Osteocyte (in vitro differentiated cells): ENCODE measurements around the gene KIRREL3. TPM values are rescaled to one million over a fixed set of nuclear protein-coding genes. Genes with fewer than 3 reads are reported as not detected.

Experiments
- DNase-seq: peaks from one replicate; pipeline ENCODE4 v3.0.0; 2021; ENCODE audit warnings: mixed read lengths; ENCODE audit not compliant: unreplicated experiment; ENCODE audit errors: extremely low spot score
- H3K27ac Mint-ChIP-seq: one replicate; pipeline ENCODE4 v1.8.0; 2021; ENCODE audit warnings: mild to moderate bottlenecking, mixed read lengths; ENCODE audit not compliant: unreplicated experiment
- H3K27me3 Mint-ChIP-seq: one replicate; pipeline ENCODE4 v1.8.0; 2021; ENCODE audit warnings: mixed read lengths; ENCODE audit not compliant: unreplicated experiment
- H3K36me3 Mint-ChIP-seq: one replicate; pipeline ENCODE4 v1.8.0; 2021; ENCODE audit warnings: mixed read lengths; ENCODE audit not compliant: unreplicated experiment
- H3K4me1 Mint-ChIP-seq: one replicate; pipeline ENCODE4 v1.8.0; 2021; ENCODE audit warnings: mixed read lengths; ENCODE audit not compliant: unreplicated experiment
- H3K4me3 Mint-ChIP-seq: one replicate; pipeline ENCODE4 v1.8.0; 2021; ENCODE audit warnings: mild to moderate bottlenecking, moderate library complexity, mixed read lengths; ENCODE audit not compliant: unreplicated experiment
- H3K9me3 Mint-ChIP-seq: one replicate; pipeline ENCODE4 v1.8.0; 2021; ENCODE audit warnings: mixed read lengths; ENCODE audit not compliant: unreplicated experiment
- total RNA-seq: library from RNA; stranded (reverse); gene quantifications from 2 replicates; pipeline ENCODE4 v1.2.1, GENCODE V29; 2021
- TF ChIP-seq, protein P1 (sequence below): fragments of 200-600 bp; sonication (generic); IDR thresholded peaks from 2 replicates; pipeline ENCODE4 v1.5.0; 2021; ENCODE audit warnings: antibody characterized with exemption, mild to moderate bottlenecking, moderate library complexity

KIRREL3 gene
- total RNA-seq, 1 donor from 2014 or later, result 1.2 TPM

DNA sequence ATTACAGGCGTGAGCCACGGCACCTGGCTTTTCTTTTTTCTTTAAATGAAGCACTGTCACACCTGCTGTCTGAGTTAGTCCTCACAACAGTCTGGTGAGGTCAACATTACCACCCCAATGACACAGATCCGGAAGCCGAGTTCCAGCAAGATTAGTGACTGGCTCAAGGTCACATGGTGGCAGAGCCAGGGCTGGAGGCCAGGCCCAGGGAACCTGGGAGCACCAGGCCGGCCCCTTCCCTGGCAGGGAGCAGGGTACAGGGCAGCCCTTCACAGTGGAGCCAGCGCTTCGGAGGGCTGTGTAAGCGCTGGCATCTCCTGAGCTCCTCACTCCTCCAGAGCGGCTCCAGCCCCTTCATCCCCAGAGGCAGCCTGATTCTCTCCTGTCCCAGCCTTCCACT lies 526.4 kb downstream of the KIRREL3 start:
- Mint-ChIP-seq H3K36me3 (no peaks in the 10 kb centered on the region), H3K27me3 (no peaks in the 10 kb centered on the region), H3K27ac (peak overlapping the region; percentile 23), H3K9me3 (no peaks in the 10 kb centered on the region), H3K4me3 (no peak overlapping the region), H3K4me1 (peaks cover 13% of the 10 kb centered on the region)
- DNase-seq, result no peak
- TF ChIP-seq, protein P1, sequence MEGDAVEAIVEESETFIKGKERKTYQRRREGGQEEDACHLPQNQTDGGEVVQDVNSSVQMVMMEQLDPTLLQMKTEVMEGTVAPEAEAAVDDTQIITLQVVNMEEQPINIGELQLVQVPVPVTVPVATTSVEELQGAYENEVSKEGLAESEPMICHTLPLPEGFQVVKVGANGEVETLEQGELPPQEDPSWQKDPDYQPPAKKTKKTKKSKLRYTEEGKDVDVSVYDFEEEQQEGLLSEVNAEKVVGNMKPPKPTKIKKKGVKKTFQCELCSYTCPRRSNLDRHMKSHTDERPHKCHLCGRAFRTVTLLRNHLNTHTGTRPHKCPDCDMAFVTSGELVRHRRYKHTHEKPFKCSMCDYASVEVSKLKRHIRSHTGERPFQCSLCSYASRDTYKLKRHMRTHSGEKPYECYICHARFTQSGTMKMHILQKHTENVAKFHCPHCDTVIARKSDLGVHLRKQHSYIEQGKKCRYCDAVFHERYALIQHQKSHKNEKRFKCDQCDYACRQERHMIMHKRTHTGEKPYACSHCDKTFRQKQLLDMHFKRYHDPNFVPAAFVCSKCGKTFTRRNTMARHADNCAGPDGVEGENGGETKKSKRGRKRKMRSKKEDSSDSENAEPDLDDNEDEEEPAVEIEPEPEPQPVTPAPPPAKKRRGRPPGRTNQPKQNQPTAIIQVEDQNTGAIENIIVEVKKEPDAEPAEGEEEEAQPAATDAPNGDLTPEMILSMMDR, result no peak

DNA sequence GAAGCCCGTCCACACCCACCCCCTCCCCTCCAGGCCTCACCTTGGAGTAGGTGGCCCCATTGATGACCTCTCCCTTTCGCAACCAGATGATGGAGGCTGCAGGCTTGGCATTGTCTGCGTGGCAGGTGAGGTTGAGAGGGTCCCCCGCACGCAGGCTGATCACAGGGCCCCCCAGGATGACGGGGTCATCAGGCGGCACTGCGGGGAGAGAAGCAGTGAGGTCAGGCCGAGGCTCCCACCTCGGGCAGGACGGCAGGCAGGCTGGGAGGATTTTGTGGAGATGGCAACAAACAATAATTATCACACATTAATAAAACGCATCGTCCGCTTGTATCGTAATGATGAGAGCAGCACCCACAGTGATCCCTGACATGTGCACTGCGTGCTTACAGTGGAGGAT lies 527.3 kb downstream of the KIRREL3 start:
- no peak for DNase-seq
- TF ChIP-seq, protein P1, result no peak
- no peaks in the 10 kb centered on the region for H3K9me3 Mint-ChIP-seq
- no peak overlapping the region for H3K27ac Mint-ChIP-seq
- H3K4me1 Mint-ChIP-seq, result peaks cover 15% of the 10 kb centered on the region
- H3K27me3 Mint-ChIP-seq, result no peaks in the 10 kb centered on the region
- H3K4me3 Mint-ChIP-seq, result no peak overlapping the region
- H3K36me3 Mint-ChIP-seq, result no peaks in the 10 kb centered on the region

DNA sequence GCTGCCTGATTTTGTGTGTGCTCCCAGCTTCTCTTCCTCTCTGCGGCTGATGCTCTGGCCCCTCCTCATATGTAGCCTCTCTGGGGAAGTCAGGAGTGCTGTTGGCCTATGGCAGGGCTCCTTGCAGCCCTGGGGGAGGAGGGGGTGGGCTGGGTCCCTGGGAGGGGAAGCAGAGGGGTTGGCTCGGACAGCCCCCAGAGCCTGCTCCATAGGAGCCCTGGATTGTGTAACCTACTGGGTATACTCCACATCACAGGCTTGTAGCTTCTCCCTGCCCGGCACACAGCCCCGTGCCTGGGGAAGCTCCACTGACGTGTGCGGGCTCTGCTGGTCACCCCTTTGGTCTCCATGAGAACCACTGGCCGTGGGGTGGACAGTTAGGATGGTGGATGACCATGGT lies 531.3 kb downstream of the KIRREL3 start:
- Mint-ChIP-seq H3K4me3 (no peak overlapping the region), H3K4me1 (peaks cover 20% of the 10 kb centered on the region), H3K27ac (no peak overlapping the region), H3K36me3 (no peaks in the 10 kb centered on the region), H3K27me3 (no peaks in the 10 kb centered on the region), H3K9me3 (no peaks in the 10 kb centered on the region)
- DNase-seq, result no peak
- TF ChIP-seq, protein P1, result no peak

DNA sequence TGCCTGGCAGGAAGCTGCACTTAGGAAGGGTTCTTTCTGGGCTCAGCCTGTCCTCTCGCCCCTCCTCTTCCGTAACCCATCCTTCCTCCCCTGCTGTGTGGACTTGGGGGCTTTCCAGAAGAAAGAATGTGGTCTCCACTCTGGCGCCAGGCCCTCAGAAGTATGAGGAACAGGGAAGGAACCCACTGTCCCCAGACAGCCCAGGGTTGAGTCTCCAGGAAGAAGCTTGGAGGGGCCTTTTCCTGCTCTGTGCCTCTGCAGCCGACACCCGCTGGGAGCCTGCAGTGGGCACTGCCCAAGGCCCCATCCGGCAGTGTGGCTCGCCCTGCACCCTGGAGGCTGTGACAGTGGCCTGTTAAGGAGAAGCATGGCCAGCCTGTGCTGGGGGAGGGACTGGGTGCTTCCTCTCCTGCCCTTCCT lies 532.5 kb downstream of the KIRREL3 start:
- Mint-ChIP-seq H3K4me3 (no peak overlapping the region), H3K36me3 (no peaks in the 10 kb centered on the region), H3K27ac (peak overlapping the region; percentile 3), H3K27me3 (no peaks in the 10 kb centered on the region), H3K9me3 (no peaks in the 10 kb centered on the region), H3K4me1 (peaks cover 18% of the 10 kb centered on the region)
- TF ChIP-seq, protein P1, result no peak
- no peak for DNase-seq

DNA sequence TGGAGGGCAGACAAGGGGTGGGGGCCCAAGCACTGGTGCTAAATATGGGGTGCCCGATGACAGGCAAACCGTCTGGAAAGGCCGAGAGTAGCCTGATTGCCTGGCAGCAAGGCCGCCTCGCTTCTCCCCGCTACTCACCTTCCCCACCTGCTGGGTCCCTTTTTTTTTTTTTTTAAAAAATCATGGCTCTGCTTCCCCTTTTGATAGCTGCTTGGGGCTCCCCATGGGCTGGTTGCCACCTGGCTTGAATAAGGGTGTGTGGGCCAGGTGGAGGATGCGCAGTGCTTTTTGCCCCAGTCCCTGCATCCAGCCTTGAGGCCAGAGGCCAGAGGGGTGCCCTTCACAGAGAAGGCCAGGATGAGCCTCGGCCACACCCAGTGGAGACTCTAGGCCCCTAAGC lies 533.1 kb downstream of the KIRREL3 start:
- no peak for DNase-seq
- Mint-ChIP-seq H3K27ac (no peak overlapping the region), H3K4me1 (peaks cover 18% of the 10 kb centered on the region), H3K27me3 (no peaks in the 10 kb centered on the region), H3K4me3 (no peak overlapping the region), H3K9me3 (no peaks in the 10 kb centered on the region), H3K36me3 (no peaks in the 10 kb centered on the region)
- TF ChIP-seq, protein P1, result no peak
